GM19023 (cell line): ENCODE measurements around the gene LCE7A.

Experiments
- ATAC-seq: cut with Tn5 transposase; IDR thresholded peaks from one replicate; pipeline ENCODE4 v1.9.1; 2021; ENCODE audit warnings: mild to moderate bottlenecking, moderate library complexity; ENCODE audit not compliant: unreplicated experiment

Gene LCE7A

GRCh38 chr1:152879559-152880198 is 19.9 kb downstream of the LCE7A start:
- ATAC-seq, result no peak

DNA sequence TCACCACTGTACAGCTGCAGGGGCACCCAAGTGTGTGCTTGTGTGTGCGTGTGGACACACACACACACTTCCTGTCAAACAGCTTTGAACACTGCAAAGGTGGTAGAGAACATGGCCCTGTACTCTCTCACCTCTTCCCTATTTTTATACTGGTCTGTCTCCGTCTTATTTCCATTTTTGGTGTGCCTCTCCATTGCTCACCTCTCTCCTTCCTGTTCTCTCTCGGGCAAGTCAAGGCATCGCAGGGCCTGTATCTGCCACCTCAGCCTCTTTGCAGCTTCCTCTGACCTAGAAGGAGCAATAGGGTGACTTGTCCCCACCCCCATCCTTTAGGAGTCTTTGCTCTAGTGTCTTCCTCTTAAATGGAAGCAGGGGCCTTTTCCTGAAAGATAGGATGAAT is 20.5 kb downstream of the LCE7A start:
- ATAC-seq, result no peak

DNA sequence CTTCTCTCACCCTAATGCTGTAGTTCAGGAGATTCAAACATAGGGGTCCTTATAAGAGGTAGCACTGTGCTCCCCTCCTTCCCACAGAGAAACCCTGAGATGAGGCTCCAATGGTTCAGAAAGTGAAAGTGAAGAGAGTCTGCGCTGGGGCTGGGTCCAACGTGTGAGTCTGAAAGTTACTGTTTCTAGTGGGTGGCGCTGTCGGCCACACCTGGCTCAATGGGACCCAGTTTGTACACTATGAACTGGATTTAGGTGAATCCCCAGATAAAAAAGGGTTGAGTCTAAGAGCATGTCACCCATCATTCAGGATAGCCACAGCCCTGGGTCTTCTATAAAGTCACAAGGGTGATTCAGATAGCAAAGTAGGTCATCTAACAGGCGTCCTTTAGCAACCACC is 21.1 kb downstream of the LCE7A start:
- peak; percentile 45 for ATAC-seq

- ATAC-seq, result no peak
Observed at GRCh38 chr1:152884085-152884484, 24.3 kb downstream of the LCE7A start.

- no peak for ATAC-seq
Observed at GRCh38 chr1:152884506-152884905, 24.7 kb downstream of the LCE7A start.

- ATAC-seq, result no peak
Observed at GRCh38 chr1:152884966-152885624, 25.3 kb downstream of the LCE7A start.

- ATAC-seq, result no peak
Observed at GRCh38 chr1:152886085-152886484, 26.3 kb downstream of the LCE7A start.

DNA sequence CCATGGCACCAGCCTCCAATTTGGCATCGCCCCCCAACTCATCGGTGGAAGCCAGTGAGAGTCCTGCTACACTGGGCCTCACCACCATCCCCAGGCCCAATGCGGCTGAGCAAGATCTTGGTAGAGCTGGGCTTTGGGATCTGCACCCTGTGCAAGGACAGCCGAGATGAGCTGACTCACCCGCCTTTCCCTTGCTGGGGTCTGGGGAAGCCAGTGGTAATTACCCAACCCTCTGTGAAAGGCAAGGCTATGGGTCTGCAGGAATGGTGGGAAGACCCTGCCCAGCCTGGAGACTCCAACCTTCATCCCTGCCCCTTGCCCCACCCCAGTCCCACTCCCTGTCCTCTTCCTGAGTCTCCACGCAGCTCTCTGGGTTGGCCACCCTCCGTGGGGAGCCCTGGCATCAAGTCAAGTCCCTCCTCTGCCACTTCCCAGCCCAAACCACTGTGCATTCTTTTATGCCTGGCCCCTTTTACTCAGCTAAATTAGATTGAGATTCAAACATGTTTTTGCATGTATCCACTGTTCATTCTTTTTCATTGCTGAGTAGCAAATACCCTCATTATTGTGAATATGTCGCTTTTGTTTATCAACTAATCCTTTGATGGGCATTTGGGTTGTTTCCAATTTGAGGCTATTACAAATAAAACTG is 27.1 kb downstream of the LCE7A start:
- no peak for ATAC-seq

DNA sequence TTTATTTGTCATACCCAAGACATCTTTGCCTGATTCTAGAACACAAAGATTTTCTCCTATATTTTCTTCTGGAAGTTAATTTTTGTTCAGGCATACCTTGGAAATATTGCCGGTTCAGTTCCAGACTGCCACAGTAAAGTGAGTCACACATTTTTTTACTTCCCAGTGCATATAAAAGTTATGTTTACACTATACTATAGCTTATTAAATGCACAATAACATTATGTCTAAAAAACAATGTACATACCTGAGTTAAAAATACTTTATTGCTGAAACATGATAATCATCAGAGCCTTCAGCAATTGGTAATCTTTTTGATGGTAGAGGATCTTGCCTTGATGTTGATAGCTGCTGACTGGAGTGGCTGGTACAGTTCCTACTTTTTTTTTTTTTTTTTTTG is 28.3 kb downstream of the LCE7A start:
- no peak for ATAC-seq

- no peak for ATAC-seq
Observed at GRCh38 chr1:152899027-152899426, 39.2 kb downstream of the LCE7A start.

DNA sequence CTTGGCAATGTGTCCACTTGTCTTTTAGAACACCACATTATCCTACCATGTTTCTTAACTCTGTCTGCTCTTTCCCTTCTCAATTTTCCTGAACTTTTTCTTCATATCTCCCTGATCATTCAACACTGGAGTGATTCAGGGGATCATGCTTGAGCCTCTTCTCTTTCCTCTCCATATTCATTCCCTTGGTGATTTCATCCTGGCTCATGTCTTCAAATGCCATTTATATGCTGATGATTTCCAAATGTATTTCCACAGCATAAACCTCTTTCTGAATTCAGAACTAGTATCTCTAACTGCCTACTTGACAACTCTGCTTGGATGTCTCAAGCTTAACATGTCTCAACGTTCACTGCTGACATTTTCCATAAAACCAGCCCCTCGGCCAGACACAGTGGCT is 40.1 kb downstream of the LCE7A start:
- ATAC-seq, result no peak

GRCh38 chr1:152901631-152902030 is 41.8 kb downstream of the LCE7A start:
- no peak for ATAC-seq

DNA sequence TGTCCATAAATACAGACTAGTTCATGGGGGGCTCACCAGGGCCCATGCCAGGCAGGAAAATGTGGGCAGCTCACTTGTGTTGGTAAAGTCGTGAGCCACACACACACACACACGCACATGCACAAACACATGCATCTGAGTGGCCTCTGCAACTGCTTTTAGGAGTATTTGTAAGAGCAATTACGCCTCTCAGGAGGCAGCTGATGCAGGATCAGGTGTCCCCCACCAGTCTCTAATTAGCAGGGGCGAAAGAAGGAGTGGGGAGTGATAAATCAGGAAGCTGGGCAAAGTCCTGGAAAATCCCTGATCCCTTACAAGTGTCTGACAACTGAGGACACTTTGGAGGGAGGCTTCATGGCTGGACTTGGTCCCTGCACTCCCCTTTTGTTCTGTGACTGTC is 42.8 kb downstream of the LCE7A start:
- ATAC-seq, result no peak

GRCh38 chr1:152904688-152905440 is 45.1 kb downstream of the LCE7A start:
- no peak for ATAC-seq

DNA sequence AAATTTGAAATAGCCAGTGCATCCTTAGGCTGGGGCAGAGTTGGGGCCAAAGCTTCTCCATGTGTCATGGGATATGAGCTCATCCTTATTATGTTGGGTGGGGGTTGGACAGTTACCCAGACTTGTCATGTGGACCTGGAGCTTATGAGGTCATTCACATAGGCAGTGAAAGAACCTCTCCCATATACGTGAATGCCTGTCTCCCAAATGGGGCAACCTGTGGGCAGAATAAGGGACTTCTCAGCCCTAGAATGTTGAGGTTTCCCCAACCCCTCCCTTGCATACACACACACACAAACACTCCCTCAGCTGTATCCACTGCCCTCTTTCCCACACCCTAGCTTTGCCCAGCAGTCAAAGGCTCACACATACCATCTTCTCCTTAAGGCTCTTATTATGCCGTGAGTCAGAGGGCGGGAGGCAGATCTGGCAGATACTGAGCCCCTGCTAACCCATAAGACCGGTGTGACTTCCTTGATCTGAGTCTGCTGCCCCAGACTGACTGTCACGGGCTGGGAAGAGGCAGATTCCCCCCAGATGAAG is 46.3 kb downstream of the LCE7A start:
- no peak for ATAC-seq

- ATAC-seq, result no peak
Observed at GRCh38 chr1:152907686-152908601, 48.1 kb downstream of the LCE7A start, which contains the start of gene IVL. TSS of gene IVL (plus strand) at chr1:152908546. CDS start at chr1:152909798, 1,252 bp downstream.

DNA sequence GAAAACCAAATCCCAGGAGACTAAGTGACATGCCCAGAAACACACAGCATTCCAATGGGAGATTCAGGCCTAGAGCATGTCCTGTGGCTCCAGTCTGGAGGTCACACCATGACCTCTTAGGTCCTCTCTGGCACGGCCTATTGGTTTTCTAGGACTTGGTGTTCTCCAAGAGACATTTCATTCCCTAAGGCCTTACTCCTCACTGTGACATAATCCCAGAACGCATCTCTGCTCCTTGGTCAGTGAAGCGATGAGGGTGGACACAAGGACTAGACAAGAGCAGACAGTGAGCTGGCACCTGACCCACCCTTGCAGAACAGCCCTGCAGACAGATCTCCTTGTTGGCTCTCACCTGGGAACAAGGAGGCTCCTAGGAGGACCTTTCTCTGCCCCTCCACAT is 49.4 kb downstream of the LCE7A start:
- ATAC-seq, result no peak
